H9 (cell line): ENCODE measurements around the gene SLC16A13. TPM values are rescaled to one million over a fixed set of nuclear protein-coding genes. Genes with fewer than 3 reads are reported as not detected.

Source experiments
- DNase-seq: peaks from one replicate; pipeline ENCODE4 v3.0.0-alpha.2; 2017
- H2AFZ ChIP-seq: one replicate; pipeline ENCODE4 v1.6.1; 2013; ENCODE audit warnings: mild to moderate bottlenecking, low read length, control low read depth, moderate library complexity
- H2AK5ac ChIP-seq: 2 replicates; pipeline ENCODE4 v1.6.1; 2013; ENCODE audit warnings: low read length, control low read depth, mixed read lengths; ENCODE audit not compliant: insufficient read length
- H2BK120ac ChIP-seq: one replicate; pipeline ENCODE4 v1.6.1; 2013; ENCODE audit warnings: low read depth, mild to moderate bottlenecking, low read length, control low read depth, inconsistent platforms; ENCODE audit not compliant: poor library complexity, severe bottlenecking
- H2BK12ac ChIP-seq: 2 replicates; pipeline ENCODE4 v1.6.1; 2013; ENCODE audit warnings: low read length, control low read depth, mixed read lengths, low read depth; ENCODE audit not compliant: insufficient read length
- H2BK15ac ChIP-seq: 2 replicates; pipeline ENCODE4 v1.6.1; 2013; ENCODE audit warnings: low read depth, low read length, control low read depth
- H2BK20ac ChIP-seq: one replicate; pipeline ENCODE4 v1.6.1; 2013; ENCODE audit warnings: low read depth, mild to moderate bottlenecking, low read length, control low read depth, inconsistent platforms; ENCODE audit not compliant: poor library complexity, severe bottlenecking
- H2BK5ac ChIP-seq: 2 replicates; pipeline ENCODE4 v1.6.1; 2013; ENCODE audit warnings: low read length, control low read depth, mixed read lengths; ENCODE audit not compliant: insufficient read length
- H3K14ac ChIP-seq: 2 replicates; pipeline ENCODE4 v1.6.1; 2013; ENCODE audit warnings: low read length, control low read depth; ENCODE audit not compliant: insufficient read depth
- H3K18ac ChIP-seq: 2 replicates; pipeline ENCODE4 v1.6.1; 2013; ENCODE audit warnings: low read depth, mild to moderate bottlenecking, mixed read lengths, low read length, control low read depth; ENCODE audit not compliant: insufficient read length
- H3K23ac ChIP-seq: 2 replicates; pipeline ENCODE4 v1.6.1; 2013; ENCODE audit warnings: low read length, control low read depth, mixed read lengths, low read depth; ENCODE audit not compliant: insufficient read length
- H3K23me2 ChIP-seq: 2 replicates; pipeline ENCODE4 v1.6.1; 2013; ENCODE audit warnings: low read depth, mild to moderate bottlenecking, mixed read lengths, low read length, control low read depth; ENCODE audit not compliant: insufficient read length, poor library complexity, severe bottlenecking
- H3K27ac ChIP-seq: 2 replicates; pipeline ENCODE4 v1.5.1; 2013; ENCODE audit warnings: low read length, control low read depth, mixed read lengths, low read depth; ENCODE audit not compliant: insufficient read length
- H3K27me3 ChIP-seq: 2 replicates; pipeline ENCODE4 v1.6.1; 2013; ENCODE audit warnings: low read length, control low read depth, inconsistent platforms; ENCODE audit not compliant: insufficient read depth
- H3K4ac ChIP-seq: 2 replicates; pipeline ENCODE4 v1.6.1; 2013; ENCODE audit warnings: low read depth, mild to moderate bottlenecking, control low read depth, inconsistent platforms, low read length, moderate library complexity
- H3K4me1 ChIP-seq: 2 replicates; pipeline ENCODE4 v1.6.1; 2013; ENCODE audit warnings: low read length, control low read depth, inconsistent platforms; ENCODE audit not compliant: insufficient read depth
- H3K4me2 ChIP-seq: 2 replicates; pipeline ENCODE4 v1.6.1; 2013; ENCODE audit warnings: low read length, control low read depth, mixed read lengths; ENCODE audit not compliant: insufficient read length, insufficient read depth
- H3K56ac ChIP-seq: 2 replicates; pipeline ENCODE4 v1.6.1; 2013; ENCODE audit warnings: low read depth, mild to moderate bottlenecking, mixed read lengths, low read length, control low read depth; ENCODE audit not compliant: insufficient read length
- H3K79me1 ChIP-seq: 2 replicates; pipeline ENCODE4 v1.6.1; 2013; ENCODE audit warnings: low read depth, mild to moderate bottlenecking, moderate library complexity, low read length, control low read depth, inconsistent platforms; ENCODE audit not compliant: insufficient read depth, poor library complexity, severe bottlenecking
- H3K79me2 ChIP-seq: 2 replicates; pipeline ENCODE4 v1.6.1; 2013; ENCODE audit warnings: low read length, control low read depth, inconsistent platforms; ENCODE audit not compliant: insufficient read depth
- H3K9ac ChIP-seq: 2 replicates; pipeline ENCODE4 v1.6.1; 2013; ENCODE audit warnings: low read length, control low read depth, mixed read lengths; ENCODE audit not compliant: insufficient read length; ENCODE audit errors: extremely low read depth
- H3K9me3 ChIP-seq: one replicate; pipeline ENCODE4 v1.6.1; 2013; ENCODE audit warnings: low read depth, low read length, inconsistent platforms; ENCODE audit not compliant: control insufficient read depth
- H3T11ph ChIP-seq: one replicate; pipeline ENCODE4 v1.6.1; 2013; ENCODE audit warnings: mild to moderate bottlenecking, low read length, control low read depth, inconsistent platforms
- H4K20me1 ChIP-seq: one replicate; pipeline ENCODE4 v1.6.1; 2013; ENCODE audit not compliant: control insufficient read depth, insufficient read length, insufficient read depth
- H4K5ac ChIP-seq: 2 replicates; pipeline ENCODE4 v1.6.1; 2013; ENCODE audit warnings: low read depth, mild to moderate bottlenecking, mixed read lengths, low read length, control low read depth; ENCODE audit not compliant: insufficient read length
- H4K8ac ChIP-seq: replicated peaks from 2 replicates; pipeline ENCODE4 v1.6.1; 2013; ENCODE audit warnings: low read length, control low read depth, mixed read lengths, low read depth; ENCODE audit not compliant: insufficient read length
- H4K91ac ChIP-seq: 2 replicates; pipeline ENCODE4 v1.6.1; 2013; ENCODE audit warnings: low read depth, mild to moderate bottlenecking, moderate library complexity, mixed read lengths, low read length, control low read depth; ENCODE audit not compliant: insufficient read length
- H3K27ac Mint-ChIP-seq, 3 experiments: 2 replicates in 2 of 3; 3 replicates in 1 of 3; pipeline ENCODE4 v1.8.0; 2020 to 2021; ENCODE audit warnings: mixed read lengths in 3 of 3, mild to moderate bottlenecking in 1 of 3, moderate library complexity in 1 of 3
- H3K27me3 Mint-ChIP-seq: 2 replicates; pipeline ENCODE4 v1.8.0; 2021; ENCODE audit warnings: low read depth, mild to moderate bottlenecking, moderate library complexity, mixed read lengths
- H3K36me3 Mint-ChIP-seq, 3 experiments: 2 replicates in 2 of 3; 3 replicates in 1 of 3; pipeline ENCODE4 v1.8.0; 2020 to 2021; ENCODE audit warnings: low read depth in 3 of 3, mixed read lengths in 3 of 3; ENCODE audit not compliant: insufficient read depth in 1 of 3
- H3K4me1 Mint-ChIP-seq, 2 experiments: 2 replicates each; pipeline ENCODE4 v1.8.0; 2020; ENCODE audit warnings: mixed read lengths in 2 of 2
- H3K4me3 Mint-ChIP-seq, 2 experiments: 2 replicates in 1 of 2; 3 replicates in 1 of 2; pipeline ENCODE4 v1.8.0; 2020 to 2021; ENCODE audit warnings: mild to moderate bottlenecking in 2 of 2, mixed read lengths in 2 of 2, moderate library complexity in 1 of 2
- H3K9me3 Mint-ChIP-seq, 2 experiments: 2 replicates in 1 of 2; 3 replicates in 1 of 2; pipeline ENCODE4 v1.8.0; 2020; ENCODE audit warnings: mild to moderate bottlenecking in 2 of 2, mixed read lengths in 2 of 2, moderate library complexity in 1 of 2
- WGBS: extraction: QIAGEN DNeasy Blood & Tissue Kit; methylation state at CpG from one replicate; pipeline ENCODE4 v1.1.7; 2013; ENCODE audit warnings: missing lambda C conversion rate, low lambda C conversion rate, mixed read lengths; ENCODE audit not compliant: insufficient read length; ENCODE audit errors: extremely low coverage; 5-methylcytosine and 5-hydroxymethylcytosine counted together
- total RNA-seq: library from RNA; stranded (reverse); gene quantifications from 2 replicates; pipeline ENCODE4 v1.2.1, GENCODE V29; 2021
- TF ChIP-seq, protein P1 (sequence below): fragments of 200-600 bp; sonication (generic); conservative IDR thresholded peaks from 3 replicates; pipeline ENCODE4 v1.8.0; 2021; ENCODE audit warnings: antibody characterized with exemption, mild to moderate bottlenecking

The SLC16A13 gene
- total RNA-seq, 1 experiment from 2014 or later: 6.1 TPM

- Histone ChIP-seq H2AK5ac (no peak overlapping the region), H3K23ac (no peak overlapping the region), H3K4me1 (0 out of 2 replicates have a peak, but pooled peaks cover 3% of the 10 kb centered on the region), H4K8ac (no peak overlapping the region), H3K56ac (no peak overlapping the region), H3K4me2 (no peak overlapping the region), H2AFZ (no peak overlapping the region), H3K27ac (no peak overlapping the region), H4K5ac (no peak overlapping the region), H2BK15ac (no peak overlapping the region), H2BK5ac (no peak overlapping the region), H3K27me3 (peaks cover under 1% of the 10 kb centered on the region; the same call in 1 of the 2 replicates), H2BK20ac (no peak overlapping the region), H3K14ac (no peak overlapping the region), H3K9ac (no peak overlapping the region), H3K18ac (no peak overlapping the region), H3K79me1 (no peaks in the 10 kb centered on the region), H2BK12ac (no peak overlapping the region), H3K4ac (no peak overlapping the region), H3K79me2 (no peaks in the 10 kb centered on the region), H3K9me3 (no peaks in the 10 kb centered on the region), H2BK120ac (no peak overlapping the region), H4K20me1 (no peaks in the 10 kb centered on the region), H4K91ac (no peak overlapping the region), H3K23me2 (peaks cover 15% of the 10 kb centered on the region), H3T11ph (no peak overlapping the region)
- Mint-ChIP-seq H3K27me3 (peaks cover 19% of the 10 kb centered on the region), H3K27ac (no peak overlapping the region; a peak in 1 of 7 replicates), H3K9me3 (no peaks in the 10 kb centered on the region; a peak in 1 of 5 replicates), H3K4me1 (peaks cover 32 to 61% of the 10 kb centered on the region in 2 experiments), H3K36me3 (peaks cover 2 to 22% (median 3%) of the 10 kb centered on the region in 3 experiments; a peak in 4 of 7 replicates), H3K4me3 (peak overlapping the region in 1 of 2 experiments; percentile 42; a peak in 2 of 5 replicates)
- DNase-seq: no peak
- TF ChIP-seq, protein P1, sequence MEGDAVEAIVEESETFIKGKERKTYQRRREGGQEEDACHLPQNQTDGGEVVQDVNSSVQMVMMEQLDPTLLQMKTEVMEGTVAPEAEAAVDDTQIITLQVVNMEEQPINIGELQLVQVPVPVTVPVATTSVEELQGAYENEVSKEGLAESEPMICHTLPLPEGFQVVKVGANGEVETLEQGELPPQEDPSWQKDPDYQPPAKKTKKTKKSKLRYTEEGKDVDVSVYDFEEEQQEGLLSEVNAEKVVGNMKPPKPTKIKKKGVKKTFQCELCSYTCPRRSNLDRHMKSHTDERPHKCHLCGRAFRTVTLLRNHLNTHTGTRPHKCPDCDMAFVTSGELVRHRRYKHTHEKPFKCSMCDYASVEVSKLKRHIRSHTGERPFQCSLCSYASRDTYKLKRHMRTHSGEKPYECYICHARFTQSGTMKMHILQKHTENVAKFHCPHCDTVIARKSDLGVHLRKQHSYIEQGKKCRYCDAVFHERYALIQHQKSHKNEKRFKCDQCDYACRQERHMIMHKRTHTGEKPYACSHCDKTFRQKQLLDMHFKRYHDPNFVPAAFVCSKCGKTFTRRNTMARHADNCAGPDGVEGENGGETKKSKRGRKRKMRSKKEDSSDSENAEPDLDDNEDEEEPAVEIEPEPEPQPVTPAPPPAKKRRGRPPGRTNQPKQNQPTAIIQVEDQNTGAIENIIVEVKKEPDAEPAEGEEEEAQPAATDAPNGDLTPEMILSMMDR: no peak
- no CpG with 5 or more reads among the region's 20 CpGs for WGBS
Observed at GRCh38 chr17:7016886-7017826, 18.7 kb upstream of the SLC16A13 start.
